Fibroblast of lung (primary cell): ENCODE data around the gene RALBP1. TPM values are rescaled to one million over a fixed set of nuclear protein-coding genes. Genes with fewer than 3 reads are reported as not detected.

Experiments used
- DNase-seq, 2 donors: peaks; one replicate each; pipeline versions ENCODE4 v3.0.0 to v3.0.0-alpha.2; 2010; ENCODE audit warnings: low read depth in 2 of 2
- H2AFZ ChIP-seq: 2 replicates; pipeline ENCODE4 v1.5.1; 2012; ENCODE audit warnings: low read length, control low read depth, inconsistent platforms
- H3K27ac ChIP-seq: 2 replicates; pipeline ENCODE4 v1.5.1; 2011; ENCODE audit warnings: low read length, control low read depth; ENCODE audit not compliant: insufficient read depth
- H3K27me3 ChIP-seq: 2 replicates; pipeline ENCODE4 v1.5.1; 2011; ENCODE audit warnings: mild to moderate bottlenecking, low read length; ENCODE audit not compliant: control insufficient read depth, insufficient read depth
- H3K36me3 ChIP-seq: 2 replicates; pipeline ENCODE4 v1.5.1; 2011; ENCODE audit warnings: low read length; ENCODE audit not compliant: control insufficient read depth, insufficient read depth
- H3K4me1 ChIP-seq: 2 replicates; pipeline ENCODE4 v1.5.1; 2011; ENCODE audit warnings: low read length; ENCODE audit not compliant: control insufficient read depth, insufficient read depth; ENCODE audit errors: extremely low read depth
- H3K4me2 ChIP-seq: 2 replicates; pipeline ENCODE4 v1.5.1; 2011; ENCODE audit warnings: low read length, control low read depth; ENCODE audit not compliant: insufficient read depth; ENCODE audit errors: extremely low read depth
- H3K4me3 ChIP-seq, 4 experiments: fragments of 200-600 bp in 1 of 4; sonication (generic) in 1 of 4; replicated peaks in 1 of 4; 2 replicates each; pipeline ENCODE4 v1.5.1; 2011 to 2016; ENCODE audit warnings: low read length in 4 of 4, low read depth in 3 of 4, mild to moderate bottlenecking in 3 of 4, control low read depth in 2 of 4, inconsistent platforms in 1 of 4, mixed read lengths in 1 of 4; ENCODE audit not compliant: insufficient read depth in 1 of 4; ENCODE audit errors: control extremely low read depth in 1 of 4
- H3K79me2 ChIP-seq: 2 replicates; pipeline ENCODE4 v1.5.1; 2012; ENCODE audit warnings: mild to moderate bottlenecking, low read length, inconsistent platforms; ENCODE audit not compliant: control insufficient read depth, insufficient read depth
- H3K9ac ChIP-seq: 2 replicates; pipeline ENCODE4 v1.5.1; 2011; ENCODE audit warnings: mild to moderate bottlenecking, low read length, control low read depth; ENCODE audit not compliant: insufficient read depth
- H3K9me3 ChIP-seq: 2 replicates; pipeline ENCODE4 v1.5.1; 2012; ENCODE audit warnings: low read depth, low read length; ENCODE audit not compliant: control insufficient read depth, insufficient read depth
- H4K20me1 ChIP-seq: 2 replicates; pipeline ENCODE4 v1.5.1; 2011; ENCODE audit warnings: low read length; ENCODE audit not compliant: control insufficient read depth, insufficient read depth; ENCODE audit errors: extremely low read depth
- CTCF ChIP-seq, 2 donors: IDR thresholded peaks in 1 of 2; conservative IDR thresholded peaks in 1 of 2; 1 replicate in 1 of 2; 2 replicates in 1 of 2; pipeline ENCODE4 v1.5.1; 2011 to 2012; ENCODE audit warnings: low read length in 2 of 2, control low read depth in 1 of 2, inconsistent platforms in 1 of 2, low read depth in 1 of 2, mild to moderate bottlenecking in 1 of 2
- EZH2 ChIP-seq: IDR thresholded peaks from 2 replicates; pipeline ENCODE4 v1.5.1; 2012; ENCODE audit warnings: low read length, control low read depth, mild to moderate bottlenecking; ENCODE audit errors: missing control alignments
- polyA plus RNA-seq, 2 donors: library from polyadenylated mRNA; depleted of rRNA in 1 of 2; stranded (reverse) in 1 of 2; unstranded in 1 of 2; fragments of >200 nt; gene quantifications; 2 replicates each; pipeline ENCODE4 v1.2.1, GENCODE V29; 2011 to 2012; ENCODE audit warnings: missing spikeins in 1 of 2
- total RNA-seq: library from RNA; depleted of rRNA; stranded (reverse); fragments of >200 nt; gene quantifications from 2 replicates; pipeline ENCODE4 v1.2.1, GENCODE V29; 2014

The RALBP1 gene
- total and polyA plus RNA-seq, 2 donors (not counting 1 experiment from before 2014, with no cell fraction given): 72.3 to 72.4 TPM

DNA sequence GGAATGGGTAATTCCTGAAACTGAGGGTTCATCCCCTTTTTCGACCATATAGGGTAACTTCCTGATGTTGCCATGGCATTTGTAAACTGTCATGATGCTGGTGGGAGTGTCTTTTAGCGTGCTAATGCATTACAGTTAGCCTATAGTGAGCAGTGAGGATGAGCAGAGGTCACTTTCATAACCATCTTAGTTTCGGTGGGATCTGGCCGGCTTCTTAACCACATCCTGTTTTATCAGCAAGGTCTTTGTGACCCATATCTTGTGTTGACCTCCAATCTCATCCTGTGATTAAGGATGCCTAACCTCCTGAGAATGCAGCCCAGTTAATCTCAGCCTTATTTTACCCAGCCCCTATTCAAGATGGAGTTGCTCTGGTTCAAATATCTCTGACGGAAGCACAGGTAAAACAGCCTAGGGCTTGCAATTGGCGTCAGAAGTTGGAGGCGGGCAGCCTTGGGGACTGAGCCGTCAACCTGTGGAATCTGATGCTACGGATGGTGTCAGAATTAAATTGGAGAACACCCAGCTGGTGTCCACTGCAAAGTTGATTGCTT is 19.5 kb downstream of the RALBP1 start:
- TF ChIP-seq CTCF (conservative IDR thresholded peaks at IDR 0.05 in 1 of 2, IDR thresholded peaks at IDR 0.05 in 1 of 2; ENCODE audit: low read depth in 1 of 2, low read length in 2 of 2): no peak
- no peak for TF ChIP-seq EZH2
- Histone ChIP-seq H2AFZ (no peak overlapping the region), H3K4me1 (no peaks in the 10 kb centered on the region), H3K36me3 (no peaks in the 10 kb centered on the region), H3K4me3 (no peak overlapping the region), H3K27me3 (no peaks in the 10 kb centered on the region), H3K9me3 (no peaks in the 10 kb centered on the region), H4K20me1 (no peaks in the 10 kb centered on the region), H3K27ac (no peak overlapping the region), H3K4me2 (no peak overlapping the region), H3K79me2 (peaks cover 24% of the 10 kb centered on the region), H3K9ac (no peak overlapping the region)
- peak in 1 of 2 donors; percentile 16 for DNase-seq

- Histone ChIP-seq H3K9me3 (no peaks in the 10 kb centered on the region), H3K4me3 (no peak overlapping the region), H3K4me2 (no peak overlapping the region), H3K36me3 (no peaks in the 10 kb centered on the region), H3K9ac (no peak overlapping the region), H3K27me3 (no peaks in the 10 kb centered on the region), H2AFZ (no peak overlapping the region), H3K79me2 (peaks cover 24% of the 10 kb centered on the region), H4K20me1 (no peaks in the 10 kb centered on the region), H3K4me1 (no peaks in the 10 kb centered on the region), H3K27ac (no peak overlapping the region)
- no peak for TF ChIP-seq CTCF (conservative IDR thresholded peaks at IDR 0.05 in 1 of 2, IDR thresholded peaks at IDR 0.05 in 1 of 2; ENCODE audit: low read depth in 1 of 2, low read length in 2 of 2)
- TF ChIP-seq EZH2: no peak
- no peak for DNase-seq
These were observed 20.2 kb downstream of the RALBP1 start for GRCh38 chr18:9495465-9495864.

DNA sequence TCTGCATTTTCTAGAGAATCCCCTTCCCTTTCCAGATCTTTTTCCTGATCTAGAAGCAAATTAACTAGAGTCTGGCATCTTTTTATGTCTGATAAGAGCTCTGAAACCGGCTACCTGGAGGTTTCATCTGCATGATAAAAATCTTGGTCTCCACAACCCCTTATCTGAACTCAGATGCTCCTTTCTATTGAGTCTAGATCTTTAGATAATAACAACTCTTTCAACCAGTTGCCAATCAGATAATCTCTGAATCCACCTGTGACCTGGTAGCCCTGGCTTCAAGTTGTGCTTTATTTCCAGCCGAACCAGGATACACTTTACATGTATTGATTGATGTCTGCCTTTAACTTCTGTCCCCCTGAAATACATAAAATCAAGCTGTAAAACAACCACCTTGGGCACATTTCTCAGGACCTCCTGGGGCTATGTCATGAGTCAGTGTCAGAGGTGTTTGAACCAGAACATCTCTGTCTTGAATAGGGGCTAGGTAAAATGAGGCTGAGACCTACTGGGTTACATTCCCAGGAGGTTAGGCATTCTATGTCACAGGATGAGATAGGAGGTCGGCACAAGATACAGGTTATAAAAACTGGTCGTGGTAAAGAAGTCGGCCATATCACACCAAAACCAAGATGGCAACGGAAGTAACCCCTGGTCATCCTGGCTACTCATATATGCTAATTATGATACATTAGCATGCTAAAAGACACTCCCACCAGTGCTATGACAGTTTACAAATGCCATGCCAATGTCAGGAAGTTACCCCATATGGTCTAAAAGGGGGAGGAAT is 20.8 kb downstream of the RALBP1 start:
- Histone ChIP-seq H3K4me1 (no peaks in the 10 kb centered on the region), H3K4me2 (no peak overlapping the region), H3K27me3 (no peaks in the 10 kb centered on the region), H3K79me2 (peaks cover 19% of the 10 kb centered on the region), H3K9me3 (no peaks in the 10 kb centered on the region), H3K4me3 (no peak overlapping the region), H4K20me1 (no peaks in the 10 kb centered on the region), H2AFZ (no peak overlapping the region), H3K36me3 (no peaks in the 10 kb centered on the region), H3K9ac (no peak overlapping the region), H3K27ac (no peak overlapping the region)
- no peak for TF ChIP-seq EZH2
- no peak for TF ChIP-seq CTCF (conservative IDR thresholded peaks at IDR 0.05 in 1 of 2, IDR thresholded peaks at IDR 0.05 in 1 of 2; ENCODE audit: low read depth in 1 of 2, low read length in 2 of 2)
- DNase-seq: no peak
